22Rv1 (cell line): ENCODE data around the gene SEC23IP.
"Not testable (repeated sequence)": the region's sequence is repeated elsewhere in the genome, so short reads cannot be mapped to it uniquely, and the experiment has no call there.

Source experiments
- CTCF ChIP-seq: fragments of 450-650 bp; IDR thresholded peaks from 2 replicates; pipeline ENCODE4 v1.5.1; 2017; ENCODE audit warnings: mild to moderate bottlenecking
- ZFX ChIP-seq: fragments of 450-650 bp; IDR thresholded peaks from 2 replicates; pipeline ENCODE4 v1.6.1; 2017; ENCODE audit warnings: antibody characterized with exemption, borderline replicate concordance

GRCh38 chr10:119890307-119890706, 2.2 kb upstream of the SEC23IP start:
- not testable (repeated sequence) for TF ChIP-seq CTCF, ZFX
